ENCODE data around the gene WDCP.

Gene WDCP

DNA sequence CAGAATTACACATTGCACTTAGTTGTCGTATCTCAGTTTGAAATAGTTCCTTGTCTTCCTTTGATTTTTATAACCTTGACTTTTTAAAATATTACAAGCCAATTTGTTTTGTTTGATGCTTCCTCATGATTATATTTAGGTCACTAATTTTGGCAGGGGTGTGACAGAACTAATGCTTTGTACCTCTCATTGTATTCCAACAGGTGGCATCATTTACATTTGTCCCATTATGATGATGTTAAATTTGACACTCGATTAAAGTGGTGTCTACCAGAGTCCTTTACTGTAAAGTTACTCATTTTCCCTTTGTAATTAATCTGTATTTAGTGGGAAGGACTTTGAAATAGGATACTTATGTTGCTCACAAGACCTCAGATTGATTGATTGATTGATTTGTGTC lies 58.8 kb downstream of the WDCP start:
- no peak for DNase-seq
